Measurements from ENCODE around the gene ALDH2.

The ALDH2 gene

GRCh38 chr12:111819191-111820158 lies 52.7 kb downstream of the ALDH2 start:
- no peak for TF ChIP-seq CTCF (IDR thresholded peaks at IDR 0.05)

- TF ChIP-seq CTCF (IDR thresholded peaks at IDR 0.05), result no peak
Observed at GRCh38 chr12:111822886-111823285, 56.2 kb downstream of the ALDH2 start.

DNA sequence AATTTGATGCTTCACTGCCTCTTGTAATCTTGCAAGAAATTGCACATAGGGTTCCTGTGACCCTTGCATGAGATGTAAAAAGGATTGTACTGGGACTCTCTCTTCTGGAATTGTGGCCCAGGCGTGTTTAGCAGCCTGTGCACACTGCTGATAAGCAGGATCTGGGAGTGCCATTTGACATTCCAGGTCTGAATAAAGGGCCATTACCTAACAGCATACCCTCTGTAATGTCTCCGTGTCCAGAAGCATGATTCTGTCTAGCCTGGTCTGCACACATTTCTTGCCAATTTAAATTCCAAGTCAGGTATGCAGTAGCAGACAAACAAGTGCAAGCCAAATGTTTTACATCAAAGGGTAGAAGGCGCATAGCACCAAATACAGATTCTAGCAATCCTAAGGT lies 57.2 kb downstream of the ALDH2 start:
- TF ChIP-seq CTCF (IDR thresholded peaks at IDR 0.05), result no peak

GRCh38 chr12:111824312-111824711 lies 57.6 kb downstream of the ALDH2 start:
- peak; percentile 49 for TF ChIP-seq CTCF (IDR thresholded peaks at IDR 0.05)

DNA sequence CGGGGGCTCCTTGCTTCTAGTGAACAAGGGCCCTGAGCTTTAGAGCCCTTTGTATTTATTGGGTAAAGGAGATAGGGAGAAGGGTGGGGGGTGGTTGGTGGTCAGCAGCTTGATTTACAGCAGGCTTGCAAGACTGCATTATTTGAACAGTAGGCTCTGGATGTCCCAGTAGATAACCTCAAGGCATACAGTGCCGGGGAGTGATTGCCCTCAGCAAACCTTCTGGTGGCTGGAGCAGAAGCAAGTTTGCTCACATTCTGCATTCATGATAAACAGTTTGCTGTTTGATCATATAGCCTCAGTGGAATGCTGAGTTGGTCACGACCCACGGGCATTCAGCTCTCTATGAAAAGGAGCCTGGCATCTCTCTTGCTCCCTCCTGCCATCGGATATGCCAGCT lies 58.8 kb downstream of the ALDH2 start:
- TF ChIP-seq CTCF (IDR thresholded peaks at IDR 0.05), result no peak

DNA sequence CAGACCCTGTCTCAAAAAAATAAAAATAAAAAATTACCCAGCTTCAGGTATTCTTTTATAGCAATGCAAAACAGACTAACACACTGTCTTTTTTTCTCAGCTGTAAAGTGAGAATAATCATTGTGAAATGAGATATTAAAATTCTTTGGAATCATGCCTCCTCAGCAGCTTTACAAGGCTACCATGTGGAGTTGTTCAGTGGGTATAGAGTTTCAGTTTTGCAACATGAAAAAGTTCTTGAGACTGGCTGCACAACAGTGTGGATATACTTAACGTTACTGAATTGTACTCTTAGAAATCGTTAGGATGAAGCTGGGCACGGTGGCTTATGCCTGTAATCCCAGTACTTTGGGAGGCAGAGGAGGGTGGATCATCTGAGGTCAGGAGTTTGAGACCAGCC lies 59.6 kb downstream of the ALDH2 start:
- no peak for TF ChIP-seq CTCF (IDR thresholded peaks at IDR 0.05)

GRCh38 chr12:111826992-111827391 lies 60.3 kb downstream of the ALDH2 start:
- no peak for TF ChIP-seq CTCF (IDR thresholded peaks at IDR 0.05)
